H1 (cell line): ENCODE results near the gene MYMX. TPM values are rescaled to one million over a fixed set of nuclear protein-coding genes. Genes with fewer than 3 reads are reported as not detected.

Source experiments
- CTCF ChIA-PET: fragments of 300-600 bp; sonication (Branson Sonifier 250); formaldehyde crosslinking; loops from one replicate; lab custom pipeline; 2021; ENCODE audit not compliant: partially characterized antibody; lab: Charles Lee
- POLR2A ChIA-PET: fragments of 300-600 bp; sonication (Branson Sonifier 250); formaldehyde crosslinking; loops from one replicate; lab custom pipeline; 2021; ENCODE audit warnings: inconsistent platforms; ENCODE audit not compliant: partially characterized antibody; lab: Charles Lee
- DNase-seq, 2 experiments: peaks; one replicate each; pipeline versions ENCODE4 v3.0.0 to v3.0.0-alpha.2; 2010 to 2022; ENCODE audit warnings: low spot score in 2 of 2, low read depth in 1 of 2, mixed read lengths in 1 of 2
- FAIRE-seq: peaks from 2 replicates; lab custom pipeline; 2011; peaks lifted over from hg19 to GRCh38; lab: Jason Lieb, UNC
- H2AFZ ChIP-seq: 2 replicates; pipeline ENCODE4 v1.8.1; 2012; ENCODE audit warnings: low read length, inconsistent platforms
- H2AK5ac ChIP-seq: 2 replicates; pipeline ENCODE4 v1.6.1; 2013; ENCODE audit warnings: low read depth, low read length
- H2BK120ac ChIP-seq: replicated peaks from 2 replicates; pipeline ENCODE3; 2013; ENCODE audit warnings: low read depth, low read length, inconsistent platforms
- H2BK12ac ChIP-seq: 2 replicates; pipeline ENCODE4 v1.6.1; 2013; ENCODE audit warnings: low read depth, low read length
- H2BK15ac ChIP-seq: 2 replicates; pipeline ENCODE4 v1.6.1; 2013; ENCODE audit warnings: low read length
- H2BK20ac ChIP-seq: 2 replicates; pipeline ENCODE4 v1.6.1; 2013; ENCODE audit warnings: low read length
- H2BK5ac ChIP-seq: 2 replicates; pipeline ENCODE4 v1.6.1; 2013; ENCODE audit warnings: low read depth, low read length
- H3K14ac ChIP-seq: 2 replicates; pipeline ENCODE4 v1.6.1; 2013; ENCODE audit warnings: inconsistent platforms; ENCODE audit not compliant: insufficient read length
- H3K18ac ChIP-seq: 2 replicates; pipeline ENCODE4 v1.6.1; 2013; ENCODE audit warnings: low read length; ENCODE audit errors: extremely low read depth
- H3K23ac ChIP-seq: 2 replicates; pipeline ENCODE4 v1.6.1; 2013; ENCODE audit warnings: inconsistent platforms; ENCODE audit not compliant: insufficient read length
- H3K23me2 ChIP-seq: 2 replicates; pipeline ENCODE4 v1.6.1; 2013; ENCODE audit warnings: low read depth, low read length
- H3K27ac ChIP-seq: 2 replicates; pipeline ENCODE4 v1.6.1; 2011; ENCODE audit warnings: low read depth, low read length, inconsistent platforms
- H3K27me3 ChIP-seq, 4 experiments: replicated peaks in 1 of 4; 1 replicate in 1 of 4; 2 replicates in 3 of 4; pipeline versions ENCODE4 v1.6.1 to v1.8.1; 2011 to 2013; ENCODE audit warnings: low read length in 3 of 4, mild to moderate bottlenecking in 3 of 4, inconsistent platforms in 2 of 4, mixed read lengths in 2 of 4, moderate library complexity in 1 of 4; ENCODE audit not compliant: control insufficient read depth in 3 of 4, insufficient read depth in 3 of 4; ENCODE audit errors: extremely low read depth in 1 of 4
- H3K36me3 ChIP-seq, 4 experiments: 2 replicates each; pipeline versions ENCODE4 v1.6.1 to v1.8.1; 2011 to 2013; ENCODE audit warnings: mild to moderate bottlenecking in 4 of 4, low read length in 3 of 4, moderate library complexity in 2 of 4, control low read depth in 1 of 4, inconsistent platforms in 1 of 4; ENCODE audit not compliant: insufficient read depth in 4 of 4, control insufficient read depth in 2 of 4
- H3K4ac ChIP-seq: replicated peaks from 2 replicates; pipeline ENCODE3; 2013; ENCODE audit warnings: low read length, low read depth, mixed read lengths, inconsistent platforms; ENCODE audit not compliant: insufficient read length
- H3K4me1 ChIP-seq, 4 experiments: replicated peaks in 1 of 4; 1 replicate in 1 of 4; 2 replicates in 3 of 4; pipeline versions ENCODE4 v1.6.1 to v1.8.1; 2011 to 2013; ENCODE audit warnings: low read length in 3 of 4, inconsistent platforms in 2 of 4, mixed read lengths in 1 of 4; ENCODE audit not compliant: insufficient read depth in 4 of 4, control insufficient read depth in 3 of 4
- H3K4me2 ChIP-seq, 2 experiments: 2 replicates each; pipeline versions ENCODE4 v1.6.1 to v1.8.1; 2011 to 2013; ENCODE audit warnings: low read depth in 2 of 2, low read length in 2 of 2, control low read depth in 1 of 2, inconsistent platforms in 1 of 2, mild to moderate bottlenecking in 1 of 2; ENCODE audit not compliant: insufficient read depth in 1 of 2
- H3K4me3 ChIP-seq, 4 experiments: fragments of 200-600, 300-600 bp in 1 of 4; sonication (generic), shearing (Covaris generic), sonication (Bioruptor Twin) in 1 of 4; 2 replicates each; pipeline versions ENCODE4 v1.5.1 to v1.8.1; 2011 to 2016; ENCODE audit warnings: low read length in 4 of 4, low read depth in 3 of 4, control low read depth in 2 of 4, inconsistent platforms in 2 of 4, mild to moderate bottlenecking in 2 of 4, mixed read lengths in 1 of 4, moderate library complexity in 1 of 4; ENCODE audit not compliant: insufficient read depth in 2 of 4; ENCODE audit errors: extremely low read depth in 1 of 4
- H3K56ac ChIP-seq: replicated peaks from 2 replicates; pipeline ENCODE3; 2013; ENCODE audit warnings: low read depth, mild to moderate bottlenecking, mixed read lengths, low read length, inconsistent platforms; ENCODE audit not compliant: insufficient read length
- H3K79me1 ChIP-seq: 2 replicates; pipeline ENCODE4 v1.6.1; 2013; ENCODE audit warnings: low read depth, low read length, control low read depth
- H3K79me2 ChIP-seq, 2 experiments: 2 replicates each; pipeline versions ENCODE4 v1.6.1 to v1.8.1; 2012 to 2013; ENCODE audit warnings: low read length in 2 of 2, mild to moderate bottlenecking in 2 of 2, inconsistent platforms in 1 of 2; ENCODE audit not compliant: insufficient read depth in 2 of 2, control insufficient read depth in 1 of 2
- H3K9ac ChIP-seq, 4 experiments: replicated peaks in 1 of 4; 1 replicate in 1 of 4; 2 replicates in 3 of 4; pipeline versions ENCODE4 v1.6.1 to v1.8.1; 2011 to 2013; ENCODE audit warnings: low read depth in 3 of 4, low read length in 3 of 4, control low read depth in 2 of 4, mild to moderate bottlenecking in 2 of 4, moderate library complexity in 2 of 4, inconsistent platforms in 1 of 4; ENCODE audit errors: extremely low read depth in 1 of 4
- H3K9me3 ChIP-seq, 2 experiments: 2 replicates each; pipeline versions ENCODE4 v1.6.1 to v1.8.1; 2012 to 2013; ENCODE audit warnings: mild to moderate bottlenecking in 2 of 2, moderate library complexity in 2 of 2, control low read depth in 1 of 2, inconsistent platforms in 1 of 2, low read depth in 1 of 2, low read length in 1 of 2, mixed read lengths in 1 of 2; ENCODE audit not compliant: insufficient read depth in 2 of 2
- H4K20me1 ChIP-seq, 2 experiments: replicated peaks in 1 of 2; 2 replicates each; pipeline versions ENCODE3 to v1.8.1; 2011 to 2013; ENCODE audit warnings: inconsistent platforms in 2 of 2, low read length in 2 of 2, mild to moderate bottlenecking in 1 of 2; ENCODE audit not compliant: insufficient read depth in 2 of 2, control insufficient read depth in 1 of 2
- H4K5ac ChIP-seq: 2 replicates; pipeline ENCODE4 v1.6.1; 2013; ENCODE audit warnings: low read length, low read depth, mixed read lengths, inconsistent platforms; ENCODE audit not compliant: insufficient read length
- H4K8ac ChIP-seq: 2 replicates; pipeline ENCODE4 v1.8.0; 2013; ENCODE audit warnings: mild to moderate bottlenecking, moderate library complexity, low read length, inconsistent platforms; ENCODE audit not compliant: insufficient read depth; ENCODE audit errors: extremely low read depth
- H4K91ac ChIP-seq: replicated peaks from 2 replicates; pipeline ENCODE3; 2013; ENCODE audit warnings: low read length, mixed read lengths, inconsistent platforms; ENCODE audit not compliant: insufficient read length
- ATF2 ChIP-seq: IDR thresholded peaks from 2 replicates; pipeline ENCODE4 v1.6.1; 2012; ENCODE audit warnings: low read length, inconsistent platforms
- BCL11A ChIP-seq, 2 experiments: IDR thresholded peaks; one replicate each; pipeline ENCODE4 v1.6.1; 2011; ENCODE audit warnings: low read depth in 2 of 2, low read length in 2 of 2, mild to moderate bottlenecking in 2 of 2
- HDAC6 ChIP-seq: IDR thresholded peaks from one replicate; pipeline ENCODE4 v1.7.1; 2012; ENCODE audit warnings: low read depth, mild to moderate bottlenecking, inconsistent platforms, low read length, moderate library complexity
- KDM1A ChIP-seq: fragments of 200-600, 300-600 bp; sonication (generic); IDR thresholded peaks from 2 replicates; pipeline ENCODE4 v1.7.1; 2016; ENCODE audit warnings: mild to moderate bottlenecking, low read length, borderline replicate concordance
- MAFK ChIP-seq: IDR thresholded peaks from 2 replicates; pipeline ENCODE4 v1.6.1; 2012; ENCODE audit warnings: low read depth, mild to moderate bottlenecking, improper control_type of control experiment, low read length
- MAX ChIP-seq: IDR thresholded peaks from 2 replicates; pipeline ENCODE4 v1.6.1; 2012; ENCODE audit warnings: inconsistent platforms
- NRF1 ChIP-seq: IDR thresholded peaks from 2 replicates; pipeline ENCODE4 v1.6.1; 2011; ENCODE audit warnings: mild to moderate bottlenecking, low read depth, low read length, improper control_type of control experiment
- RXRA ChIP-seq: IDR thresholded peaks from 2 replicates; pipeline ENCODE4 v1.6.1; 2011; ENCODE audit warnings: low read depth, mild to moderate bottlenecking, low read length, moderate library complexity; ENCODE audit not compliant: insufficient read depth
- SRF ChIP-seq: IDR thresholded peaks from 2 replicates; pipeline ENCODE4 v1.6.1; 2011; ENCODE audit warnings: mild to moderate bottlenecking, low read depth, low read length, moderate library complexity
- WGBS, 2 experiments: shearing (Covaris generic) in 1 of 2; methylation state at CpG; one replicate each; pipeline versions ENCODE4 v1.1.6 to v1.1.7; 2013 to 2015; ENCODE audit warnings: low lambda C conversion rate in 2 of 2, mixed read lengths in 2 of 2, inconsistent platforms in 1 of 2, low coverage in 1 of 2, missing lambda C conversion rate in 1 of 2; ENCODE audit not compliant: insufficient replicate concordance in 2 of 2, insufficient coverage in 1 of 2, insufficient read length in 1 of 2; ENCODE audit errors: extremely low coverage in 1 of 2, missing lambda C conversion rate in 1 of 2; 5-methylcytosine and 5-hydroxymethylcytosine counted together
- polyA plus RNA-seq, 7 experiments: library from polyadenylated mRNA; depleted of rRNA in 3 of 7; stranded (reverse) in 5 of 7; unstranded in 2 of 7; fragments of >200 nt in 5 of 7; fragments of 200-250 nt in 2 of 7; gene quantifications; 1 replicate in 5 of 7; 2 replicates in 1 of 7; 4 replicates in 1 of 7; pipeline versions ENCODE4 v1.2.1 to v1.2.3, GENCODE V29; 2011 to 2013; ENCODE audit warnings: missing spikeins in 2 of 7, mixed read lengths in 2 of 7
- total RNA-seq: library from RNA; stranded (reverse); fragmentation: NEBNext Ultra II Directional; extraction: Animal tissue kit (Norgen Biotek cat#: 25700); gene quantifications from 2 replicates; pipeline ENCODE4 v1.2.1, GENCODE V29; 2021

The MYMX gene
- total and polyA plus RNA-seq, 2 of the 8 experiments (the other 6 are each of a cell fraction or from before 2014, with no cell fraction given), result 4.7 to 6.9 TPM

GRCh38 chr6:44230034-44230675 lies 13.4 kb downstream of the MYMX start:
- Histone ChIP-seq H3K4me3 (no peak overlapping the region), H2BK12ac (no peak overlapping the region), H4K91ac (no peak overlapping the region), H2BK20ac (no peak overlapping the region), H3K4me1 (peaks cover 8 to 27% (median 18%) of the 10 kb centered on the region in 4 experiments), H3K56ac (no peak overlapping the region), H3K36me3 (peaks cover 29 to 58% (median 48%) of the 10 kb centered on the region in 4 experiments), H4K5ac (no peak overlapping the region), H3K9ac (no peak overlapping the region), H2BK120ac (no peak overlapping the region), H4K20me1 (peaks cover 31 to 40% of the 10 kb centered on the region in 2 experiments), H2AK5ac (no peak overlapping the region), H3K27me3 (no peaks in the 10 kb centered on the region), H3K4ac (no peak overlapping the region), H2AFZ (no peak overlapping the region), H3K79me2 (peaks cover 4 to 36% of the 10 kb centered on the region in 2 experiments; a peak in 3 of 4 replicates), H2BK5ac (no peak overlapping the region), H2BK15ac (no peak overlapping the region), H3K27ac (no peak overlapping the region), H3K14ac (no peak overlapping the region), H4K8ac (no peak overlapping the region), H3K23me2 (no peaks in the 10 kb centered on the region; the same call in 1 of the 2 replicates), H3K23ac (no peak overlapping the region), H3K18ac (no peak overlapping the region), H3K4me2 (no peak overlapping the region), H3K9me3 (no peaks in the 10 kb centered on the region), H3K79me1 (peaks cover 29% of the 10 kb centered on the region)
- DNase-seq (no peak), FAIRE-seq (no peak)
- WGBS, 2 experiments, result 93% methylated on average over 10 of the region's 10 CpGs; no CpG with 5 or more reads in 1 of the 2 experiments
- CTCF ChIA-PET, result interaction anchor here (0.9 to 19.4 kb wide), 10 partner anchors 12 to 134 kb away, joined by 3 to 287 read pairs (median 4); no protein-coding TSS in a partner anchor
- POLR2A ChIA-PET, result interaction anchor here (1.0 to 21.0 kb wide), 7 partner anchors 8 to 49 kb away, joined by 3 to 477 read pairs (median 4); partner anchors contain the start of genes HSP90AB1, MYMX and SLC35B2
- TF ChIP-seq BCL11A (IDR thresholded peaks at IDR 0.05; ENCODE audit: low read depth in 2 of 2, low read length in 2 of 2), result no peak
- no peak for TF ChIP-seq HDAC6
- no peak for TF ChIP-seq MAX
- no peak for TF ChIP-seq KDM1A
- no peak for TF ChIP-seq MAFK
- no peak for TF ChIP-seq RXRA
- TF ChIP-seq ATF2, result no peak
- TF ChIP-seq SRF, result no peak
- TF ChIP-seq NRF1, result no peak
